Smooth muscle cell (in vitro differentiated cells): ENCODE data around the gene DCAF4. TPM values are rescaled to one million over a fixed set of nuclear protein-coding genes. Genes with fewer than 3 reads are reported as not detected.

Source experiments
- DNase-seq: peaks from one replicate; lab custom pipeline; 2025; ENCODE audit not compliant: unreplicated experiment; lab: John Stamatoyannopoulos, UW
- H2AFZ ChIP-seq: fragments of 200-600 bp; sonication (generic); 2 replicates; pipeline ENCODE4 v1.6.0; 2016; ENCODE audit warnings: antibody characterized with exemption, low read depth, mild to moderate bottlenecking
- H3F3A ChIP-seq: fragments of 200-600 bp; sonication (generic); 2 replicates; pipeline ENCODE4 v1.6.0; 2017; ENCODE audit warnings: antibody characterized with exemption, low read depth
- H3K27ac ChIP-seq: fragments of 200-600 bp; sonication (generic); 2 replicates; pipeline ENCODE4 v1.5.1; 2016; ENCODE audit warnings: low read depth, mild to moderate bottlenecking
- H3K27me3 ChIP-seq: fragments of 200-600 bp; sonication (generic); 2 replicates; pipeline ENCODE4 v1.6.1; 2016; ENCODE audit warnings: low read depth, mild to moderate bottlenecking
- H3K36me3 ChIP-seq: fragments of 200-600 bp; sonication (generic); 2 replicates; pipeline ENCODE4 v1.5.1; 2016; ENCODE audit warnings: low read depth
- H3K4me1 ChIP-seq: fragments of 200-600 bp; sonication (generic); 2 replicates; pipeline ENCODE4 v1.5.1; 2016; ENCODE audit warnings: low read depth
- H3K4me2 ChIP-seq: fragments of 200-600 bp; sonication (generic); 2 replicates; pipeline ENCODE4 v1.6.0; 2016; ENCODE audit warnings: mild to moderate bottlenecking
- H3K4me3 ChIP-seq: fragments of 200-600 bp; sonication (generic); 2 replicates; pipeline ENCODE4 v1.5.1; 2016; ENCODE audit warnings: mild to moderate bottlenecking
- H3K79me2 ChIP-seq: fragments of 200-600 bp; sonication (generic); 2 replicates; pipeline ENCODE4 v1.6.0; 2016; ENCODE audit warnings: low read depth, mild to moderate bottlenecking
- H3K9ac ChIP-seq: fragments of 200-600 bp; sonication (generic); 2 replicates; pipeline ENCODE4 v1.6.0; 2016; ENCODE audit warnings: low read depth
- H3K9me3 ChIP-seq: fragments of 200-600 bp; sonication (generic); replicated peaks from 2 replicates; pipeline ENCODE4 v1.5.1; 2016; ENCODE audit warnings: low read depth
- H4K20me1 ChIP-seq: fragments of 200-600 bp; sonication (generic); 2 replicates; pipeline ENCODE4 v1.6.0; 2016; ENCODE audit warnings: low read depth
- CTCF ChIP-seq: fragments of 200-600 bp; sonication (generic); IDR thresholded peaks from 2 replicates; pipeline ENCODE4 v1.5.1; 2017; ENCODE audit warnings: borderline replicate concordance, mild to moderate bottlenecking, antibody characterized with exemption; ENCODE audit not compliant: insufficient read depth, poor library complexity, severe bottlenecking
- WGBS: methylation state at CpG from one replicate; pipeline ENCODE4 v1.1.7; 2016; ENCODE audit warnings: low lambda C conversion rate; 5-methylcytosine and 5-hydroxymethylcytosine counted together
- polyA plus RNA-seq: library from polyadenylated mRNA; unstranded; fragments of >200 nt; fragmentation: Nextera tagmentation; extraction: Ambion mirVana; gene quantifications from 2 replicates; pipeline ENCODE4 v1.2.1, GENCODE V29; 2016
- total RNA-seq: library from RNA; depleted of rRNA; stranded (reverse); fragments of >200 nt; gene quantifications from 2 replicates; pipeline ENCODE4 v1.2.3, GENCODE V29; 2014

DCAF4 gene
- total and polyA plus RNA-seq, 2 experiments from 2014 or later: 8.2 to 9.2 TPM

GRCh38 chr14:72879431-72879830, 46.8 kb upstream of the DCAF4 start:
- Histone ChIP-seq H3K4me1 (peaks cover 8% of the 10 kb centered on the region), H3K27me3 (no peaks in the 10 kb centered on the region), H3F3A (no peaks in the 10 kb centered on the region), H3K79me2 (no peaks in the 10 kb centered on the region), H3K4me3 (no peak overlapping the region), H2AFZ (no peak overlapping the region), H4K20me1 (peaks cover 13% of the 10 kb centered on the region), H3K36me3 (no peaks in the 10 kb centered on the region), H3K27ac (no peak overlapping the region), H3K4me2 (no peak overlapping the region), H3K9me3 (no peaks in the 10 kb centered on the region), H3K9ac (no peak overlapping the region)
- no peak for DNase-seq
- no peak for TF ChIP-seq CTCF
- 90% methylated on average over 6 of the region's 6 CpGs for WGBS

GRCh38 chr14:72880164-72880563, 46.1 kb upstream of the DCAF4 start:
- 98% methylated on average over 2 of the region's 2 CpGs for WGBS
- H3K4me1 ChIP-seq: peaks cover 8% of the 10 kb centered on the region
- H3K27ac ChIP-seq: no peak overlapping the region
- H3K9ac ChIP-seq: no peak overlapping the region
- H2AFZ ChIP-seq: no peak overlapping the region
- H3K79me2 ChIP-seq: no peaks in the 10 kb centered on the region
- no peaks in the 10 kb centered on the region for H3F3A ChIP-seq
- H3K27me3 ChIP-seq: no peaks in the 10 kb centered on the region
- H3K4me2 ChIP-seq: no peak overlapping the region
- no peak overlapping the region for H3K4me3 ChIP-seq
- no peaks in the 10 kb centered on the region for H3K36me3 ChIP-seq
- no peaks in the 10 kb centered on the region for H3K9me3 ChIP-seq
- TF ChIP-seq CTCF: no peak
- no peak for DNase-seq
- peaks cover 13% of the 10 kb centered on the region for H4K20me1 ChIP-seq

GRCh38 chr14:72880820-72881219, 45.4 kb upstream of the DCAF4 start:
- Histone ChIP-seq H4K20me1 (peaks cover 13% of the 10 kb centered on the region), H3K79me2 (no peaks in the 10 kb centered on the region), H3K27ac (no peak overlapping the region), H3F3A (no peaks in the 10 kb centered on the region), H3K4me3 (no peak overlapping the region), H3K36me3 (no peaks in the 10 kb centered on the region), H3K9me3 (no peaks in the 10 kb centered on the region), H3K9ac (no peak overlapping the region), H3K27me3 (no peaks in the 10 kb centered on the region), H2AFZ (no peak overlapping the region), H3K4me1 (peaks cover 8% of the 10 kb centered on the region), H3K4me2 (no peak overlapping the region)
- WGBS: 94% methylated on average over 2 of the region's 2 CpGs
- no peak for DNase-seq
- TF ChIP-seq CTCF: no peak

GRCh38 chr14:72881543-72881942, 44.7 kb upstream of the DCAF4 start:
- H3K4me1 ChIP-seq: peaks cover 7% of the 10 kb centered on the region
- no peaks in the 10 kb centered on the region for H3F3A ChIP-seq
- no peak overlapping the region for H3K9ac ChIP-seq
- no peak overlapping the region for H2AFZ ChIP-seq
- H3K27ac ChIP-seq: no peak overlapping the region
- no peaks in the 10 kb centered on the region for H3K36me3 ChIP-seq
- no peaks in the 10 kb centered on the region for H3K79me2 ChIP-seq
- H4K20me1 ChIP-seq: peaks cover 10% of the 10 kb centered on the region
- no peaks in the 10 kb centered on the region for H3K9me3 ChIP-seq
- no peak for DNase-seq
- H3K27me3 ChIP-seq: no peaks in the 10 kb centered on the region
- H3K4me3 ChIP-seq: no peak overlapping the region
- H3K4me2 ChIP-seq: no peak overlapping the region
- no peak for TF ChIP-seq CTCF
- 80% methylated on average over 2 of the region's 2 CpGs for WGBS
